Fibroblast of lung (primary cell): ENCODE measurements around the gene POU3F1. TPM values are rescaled to one million over a fixed set of nuclear protein-coding genes. Genes with fewer than 3 reads are reported as not detected.

Experiments used
- DNase-seq, 2 donors: peaks; one replicate each; pipeline versions ENCODE4 v3.0.0 to v3.0.0-alpha.2; 2010; ENCODE audit warnings: low read depth in 2 of 2
- H2AFZ ChIP-seq: 2 replicates; pipeline ENCODE4 v1.5.1; 2012; ENCODE audit warnings: low read length, control low read depth, inconsistent platforms
- H3K27ac ChIP-seq: 2 replicates; pipeline ENCODE4 v1.5.1; 2011; ENCODE audit warnings: low read length, control low read depth; ENCODE audit not compliant: insufficient read depth
- H3K27me3 ChIP-seq: 2 replicates; pipeline ENCODE4 v1.5.1; 2011; ENCODE audit warnings: mild to moderate bottlenecking, low read length; ENCODE audit not compliant: control insufficient read depth, insufficient read depth
- H3K36me3 ChIP-seq: 2 replicates; pipeline ENCODE4 v1.5.1; 2011; ENCODE audit warnings: low read length; ENCODE audit not compliant: control insufficient read depth, insufficient read depth
- H3K4me1 ChIP-seq: 2 replicates; pipeline ENCODE4 v1.5.1; 2011; ENCODE audit warnings: low read length; ENCODE audit not compliant: control insufficient read depth, insufficient read depth; ENCODE audit errors: extremely low read depth
- H3K4me2 ChIP-seq: 2 replicates; pipeline ENCODE4 v1.5.1; 2011; ENCODE audit warnings: low read length, control low read depth; ENCODE audit not compliant: insufficient read depth; ENCODE audit errors: extremely low read depth
- H3K4me3 ChIP-seq, 4 experiments: fragments of 200-600 bp in 1 of 4; sonication (generic) in 1 of 4; replicated peaks in 1 of 4; 2 replicates each; pipeline ENCODE4 v1.5.1; 2011 to 2016; ENCODE audit warnings: low read length in 4 of 4, low read depth in 3 of 4, mild to moderate bottlenecking in 3 of 4, control low read depth in 2 of 4, inconsistent platforms in 1 of 4, mixed read lengths in 1 of 4; ENCODE audit not compliant: insufficient read depth in 1 of 4; ENCODE audit errors: control extremely low read depth in 1 of 4
- H3K79me2 ChIP-seq: 2 replicates; pipeline ENCODE4 v1.5.1; 2012; ENCODE audit warnings: mild to moderate bottlenecking, low read length, inconsistent platforms; ENCODE audit not compliant: control insufficient read depth, insufficient read depth
- H3K9ac ChIP-seq: 2 replicates; pipeline ENCODE4 v1.5.1; 2011; ENCODE audit warnings: mild to moderate bottlenecking, low read length, control low read depth; ENCODE audit not compliant: insufficient read depth
- H3K9me3 ChIP-seq: 2 replicates; pipeline ENCODE4 v1.5.1; 2012; ENCODE audit warnings: low read depth, low read length; ENCODE audit not compliant: control insufficient read depth, insufficient read depth
- H4K20me1 ChIP-seq: 2 replicates; pipeline ENCODE4 v1.5.1; 2011; ENCODE audit warnings: low read length; ENCODE audit not compliant: control insufficient read depth, insufficient read depth; ENCODE audit errors: extremely low read depth
- EZH2 ChIP-seq: IDR thresholded peaks from 2 replicates; pipeline ENCODE4 v1.5.1; 2012; ENCODE audit warnings: low read length, control low read depth, mild to moderate bottlenecking; ENCODE audit errors: missing control alignments
- polyA plus RNA-seq, 2 donors: library from polyadenylated mRNA; depleted of rRNA in 1 of 2; stranded (reverse) in 1 of 2; unstranded in 1 of 2; fragments of >200 nt; gene quantifications; 2 replicates each; pipeline ENCODE4 v1.2.1, GENCODE V29; 2011 to 2012; ENCODE audit warnings: missing spikeins in 1 of 2
- total RNA-seq: library from RNA; depleted of rRNA; stranded (reverse); fragments of >200 nt; gene quantifications from 2 replicates; pipeline ENCODE4 v1.2.1, GENCODE V29; 2014
- TF ChIP-seq, protein P1 (sequence below), 2 donors: IDR thresholded peaks in 1 of 2; conservative IDR thresholded peaks in 1 of 2; 1 replicate in 1 of 2; 2 replicates in 1 of 2; pipeline ENCODE4 v1.5.1; 2011 to 2012; ENCODE audit warnings: low read length in 2 of 2, control low read depth in 1 of 2, inconsistent platforms in 1 of 2, low read depth in 1 of 2, mild to moderate bottlenecking in 1 of 2

POU3F1 gene
- total and polyA plus RNA-seq, 2 donors (not counting 1 experiment from before 2014, with no cell fraction given): under 0.01 TPM; not detected in 1

DNA sequence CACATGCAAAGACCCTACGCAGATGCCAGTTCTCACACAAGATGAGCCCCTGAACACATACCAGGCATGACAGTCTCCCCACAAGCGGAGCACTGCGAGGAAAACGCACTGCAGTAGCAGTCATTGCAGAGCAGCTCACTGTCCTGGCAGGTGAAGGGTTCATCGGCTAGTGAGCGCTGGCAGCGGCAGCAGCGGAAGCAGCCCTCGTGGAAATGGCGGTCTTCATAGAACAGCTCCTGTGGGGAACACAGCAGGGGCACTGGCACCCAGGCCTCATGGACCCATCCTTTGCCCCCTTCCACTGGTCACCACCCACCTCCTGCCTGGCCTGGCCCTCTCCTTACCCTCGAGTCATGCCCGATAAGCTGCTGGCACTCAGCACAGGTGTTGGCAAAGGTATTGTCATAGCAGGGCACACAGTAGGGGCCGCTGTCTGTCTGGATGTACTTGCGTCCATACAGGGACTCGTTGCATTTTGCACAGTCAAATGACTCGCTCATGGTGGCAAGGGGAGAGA lies 47.6 kb downstream of the POU3F1 start:
- Histone ChIP-seq H2AFZ (no peak overlapping the region), H3K36me3 (peaks cover 23% of the 10 kb centered on the region), H3K79me2 (peaks cover 46% of the 10 kb centered on the region), H3K4me1 (peaks cover 58% of the 10 kb centered on the region), H3K9ac (peak overlapping the region; percentile 37), H3K27ac (peak overlapping the region; percentile 84), H4K20me1 (no peaks in the 10 kb centered on the region), H3K9me3 (no peaks in the 10 kb centered on the region), H3K4me3 (peak overlapping the region in 1 of 4 experiments; percentile 41), H3K27me3 (no peaks in the 10 kb centered on the region), H3K4me2 (peak overlapping the region; percentile 15)
- TF ChIP-seq, protein P1, sequence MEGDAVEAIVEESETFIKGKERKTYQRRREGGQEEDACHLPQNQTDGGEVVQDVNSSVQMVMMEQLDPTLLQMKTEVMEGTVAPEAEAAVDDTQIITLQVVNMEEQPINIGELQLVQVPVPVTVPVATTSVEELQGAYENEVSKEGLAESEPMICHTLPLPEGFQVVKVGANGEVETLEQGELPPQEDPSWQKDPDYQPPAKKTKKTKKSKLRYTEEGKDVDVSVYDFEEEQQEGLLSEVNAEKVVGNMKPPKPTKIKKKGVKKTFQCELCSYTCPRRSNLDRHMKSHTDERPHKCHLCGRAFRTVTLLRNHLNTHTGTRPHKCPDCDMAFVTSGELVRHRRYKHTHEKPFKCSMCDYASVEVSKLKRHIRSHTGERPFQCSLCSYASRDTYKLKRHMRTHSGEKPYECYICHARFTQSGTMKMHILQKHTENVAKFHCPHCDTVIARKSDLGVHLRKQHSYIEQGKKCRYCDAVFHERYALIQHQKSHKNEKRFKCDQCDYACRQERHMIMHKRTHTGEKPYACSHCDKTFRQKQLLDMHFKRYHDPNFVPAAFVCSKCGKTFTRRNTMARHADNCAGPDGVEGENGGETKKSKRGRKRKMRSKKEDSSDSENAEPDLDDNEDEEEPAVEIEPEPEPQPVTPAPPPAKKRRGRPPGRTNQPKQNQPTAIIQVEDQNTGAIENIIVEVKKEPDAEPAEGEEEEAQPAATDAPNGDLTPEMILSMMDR (conservative IDR thresholded peaks at IDR 0.05 in 1 of 2, IDR thresholded peaks at IDR 0.05 in 1 of 2; ENCODE audit: low read depth in 1 of 2, low read length in 2 of 2): no peak
- no peak for TF ChIP-seq EZH2
- DNase-seq: no peak

DNA sequence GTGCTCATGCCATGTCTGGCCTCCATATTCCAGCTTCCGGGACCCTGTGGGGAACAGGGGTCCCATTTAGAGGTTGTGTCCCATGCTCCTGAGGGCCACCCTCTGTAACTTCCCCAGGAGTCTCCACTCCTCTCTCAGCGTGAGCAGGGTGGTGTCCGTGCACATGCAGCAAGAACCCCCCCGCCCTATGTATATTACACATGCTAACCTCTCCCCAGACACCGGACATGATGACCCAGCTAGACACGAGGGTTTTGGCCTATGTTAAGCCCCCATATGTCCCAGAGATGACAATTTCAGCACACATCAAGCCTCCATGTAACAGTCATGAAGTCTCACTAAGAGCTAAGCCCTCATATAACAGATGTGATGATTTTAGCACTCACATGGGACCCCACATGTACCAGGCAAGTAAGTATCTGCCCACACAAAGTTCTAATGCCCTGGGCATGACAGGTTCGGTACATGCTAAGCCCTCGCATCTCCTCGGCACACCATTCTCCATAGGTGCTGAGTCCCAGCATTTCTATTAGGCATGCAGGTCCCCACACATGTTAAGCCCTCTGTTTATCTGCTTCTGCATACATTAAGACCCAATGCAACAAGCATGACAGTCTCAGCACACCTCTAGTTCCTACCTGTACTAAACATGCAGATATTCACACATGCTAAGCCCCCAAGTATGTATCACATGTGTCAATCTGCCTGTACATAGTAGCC lies 48.3 kb downstream of the POU3F1 start:
- Histone ChIP-seq H3K36me3 (peaks cover 23% of the 10 kb centered on the region), H3K27ac (no peak overlapping the region), H3K79me2 (peaks cover 39% of the 10 kb centered on the region), H4K20me1 (no peaks in the 10 kb centered on the region), H3K27me3 (no peaks in the 10 kb centered on the region), H3K4me3 (no peak overlapping the region), H3K4me2 (no peak overlapping the region), H3K9me3 (no peaks in the 10 kb centered on the region), H2AFZ (no peak overlapping the region), H3K9ac (no peak overlapping the region), H3K4me1 (peaks cover 58% of the 10 kb centered on the region)
- TF ChIP-seq, protein P1 (conservative IDR thresholded peaks at IDR 0.05 in 1 of 2, IDR thresholded peaks at IDR 0.05 in 1 of 2; ENCODE audit: low read depth in 1 of 2, low read length in 2 of 2): no peak
- TF ChIP-seq EZH2: no peak
- DNase-seq: no peak

DNA sequence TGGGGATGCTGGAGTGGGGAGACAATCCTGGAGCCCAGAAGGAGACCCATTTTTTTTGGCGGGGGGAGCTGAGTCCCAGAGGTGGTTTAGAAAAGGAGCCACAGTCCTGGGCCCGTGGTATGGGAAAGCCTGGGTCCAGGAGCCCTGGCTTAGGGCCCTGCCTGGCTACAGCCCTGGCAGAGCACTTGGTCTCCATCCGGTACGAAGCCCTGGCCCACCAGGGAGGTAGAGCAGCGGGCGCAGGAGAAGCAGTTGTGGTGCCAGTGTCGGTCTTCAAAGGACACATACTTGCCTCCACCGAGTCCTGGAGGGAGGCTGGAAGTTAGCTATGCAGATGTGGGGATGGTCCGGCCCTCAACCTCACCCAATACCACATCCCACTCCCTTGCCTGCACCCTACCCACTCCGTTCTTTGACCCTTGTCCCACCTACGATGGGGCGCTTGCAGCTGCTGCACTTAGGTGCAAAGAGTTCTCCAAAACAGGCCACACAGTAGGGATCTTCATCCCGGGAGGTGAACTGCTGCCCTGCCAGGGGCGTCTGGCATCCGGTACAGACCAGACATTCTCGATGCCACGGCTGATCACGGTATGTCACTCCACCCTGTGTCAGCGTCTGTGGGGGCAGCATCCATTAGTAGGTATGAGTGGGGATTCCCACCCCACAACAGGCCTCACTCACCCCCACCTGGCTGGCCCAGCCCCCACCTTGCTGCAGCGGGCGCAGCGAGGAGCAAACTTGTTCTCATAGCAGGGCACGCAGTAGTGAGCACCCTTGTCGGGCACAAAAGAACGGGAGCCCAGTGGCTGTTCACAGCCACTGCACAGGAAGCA lies 49.1 kb downstream of the POU3F1 start:
- peak overlapping the region; percentile 62 for H3K27ac ChIP-seq
- no peak for DNase-seq
- H3K36me3 ChIP-seq: peaks cover 23% of the 10 kb centered on the region
- H3K9me3 ChIP-seq: no peaks in the 10 kb centered on the region
- no peak for TF ChIP-seq EZH2
- TF ChIP-seq, protein P1 (conservative IDR thresholded peaks at IDR 0.05 in 1 of 2, IDR thresholded peaks at IDR 0.05 in 1 of 2; ENCODE audit: low read depth in 1 of 2, low read length in 2 of 2): no peak
- no peaks in the 10 kb centered on the region for H3K27me3 ChIP-seq
- no peak overlapping the region for H3K9ac ChIP-seq
- H3K4me2 ChIP-seq: no peak overlapping the region
- no peaks in the 10 kb centered on the region for H4K20me1 ChIP-seq
- H3K79me2 ChIP-seq: peaks cover 31% of the 10 kb centered on the region
- H2AFZ ChIP-seq: no peak overlapping the region
- peaks cover 58% of the 10 kb centered on the region for H3K4me1 ChIP-seq
- no peak overlapping the region for H3K4me3 ChIP-seq
